HG02759 (cell line): Measurements from ENCODE around the gene HMGXB3.

Experiments
- ATAC-seq: cut with Tn5 transposase; IDR thresholded peaks from one replicate; pipeline ENCODE4 v1.9.1; 2021; ENCODE audit warnings: mild to moderate bottlenecking, moderate library complexity; ENCODE audit not compliant: unreplicated experiment

The HMGXB3 gene, protein sequence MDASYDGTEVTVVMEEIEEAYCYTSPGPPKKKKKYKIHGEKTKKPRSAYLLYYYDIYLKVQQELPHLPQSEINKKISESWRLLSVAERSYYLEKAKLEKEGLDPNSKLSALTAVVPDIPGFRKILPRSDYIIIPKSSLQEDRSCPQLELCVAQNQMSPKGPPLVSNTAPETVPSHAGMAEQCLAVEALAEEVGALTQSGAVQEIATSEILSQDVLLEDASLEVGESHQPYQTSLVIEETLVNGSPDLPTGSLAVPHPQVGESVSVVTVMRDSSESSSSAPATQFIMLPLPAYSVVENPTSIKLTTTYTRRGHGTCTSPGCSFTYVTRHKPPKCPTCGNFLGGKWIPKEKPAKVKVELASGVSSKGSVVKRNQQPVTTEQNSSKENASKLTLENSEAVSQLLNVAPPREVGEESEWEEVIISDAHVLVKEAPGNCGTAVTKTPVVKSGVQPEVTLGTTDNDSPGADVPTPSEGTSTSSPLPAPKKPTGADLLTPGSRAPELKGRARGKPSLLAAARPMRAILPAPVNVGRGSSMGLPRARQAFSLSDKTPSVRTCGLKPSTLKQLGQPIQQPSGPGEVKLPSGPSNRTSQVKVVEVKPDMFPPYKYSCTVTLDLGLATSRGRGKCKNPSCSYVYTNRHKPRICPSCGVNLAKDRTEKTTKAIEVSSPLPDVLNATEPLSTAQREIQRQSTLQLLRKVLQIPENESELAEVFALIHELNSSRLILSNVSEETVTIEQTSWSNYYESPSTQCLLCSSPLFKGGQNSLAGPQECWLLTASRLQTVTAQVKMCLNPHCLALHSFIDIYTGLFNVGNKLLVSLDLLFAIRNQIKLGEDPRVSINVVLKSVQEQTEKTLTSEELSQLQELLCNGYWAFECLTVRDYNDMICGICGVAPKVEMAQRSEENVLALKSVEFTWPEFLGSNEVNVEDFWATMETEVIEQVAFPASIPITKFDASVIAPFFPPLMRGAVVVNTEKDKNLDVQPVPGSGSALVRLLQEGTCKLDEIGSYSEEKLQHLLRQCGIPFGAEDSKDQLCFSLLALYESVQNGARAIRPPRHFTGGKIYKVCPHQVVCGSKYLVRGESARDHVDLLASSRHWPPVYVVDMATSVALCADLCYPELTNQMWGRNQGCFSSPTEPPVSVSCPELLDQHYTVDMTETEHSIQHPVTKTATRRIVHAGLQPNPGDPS (N-terminal part only)

DNA sequence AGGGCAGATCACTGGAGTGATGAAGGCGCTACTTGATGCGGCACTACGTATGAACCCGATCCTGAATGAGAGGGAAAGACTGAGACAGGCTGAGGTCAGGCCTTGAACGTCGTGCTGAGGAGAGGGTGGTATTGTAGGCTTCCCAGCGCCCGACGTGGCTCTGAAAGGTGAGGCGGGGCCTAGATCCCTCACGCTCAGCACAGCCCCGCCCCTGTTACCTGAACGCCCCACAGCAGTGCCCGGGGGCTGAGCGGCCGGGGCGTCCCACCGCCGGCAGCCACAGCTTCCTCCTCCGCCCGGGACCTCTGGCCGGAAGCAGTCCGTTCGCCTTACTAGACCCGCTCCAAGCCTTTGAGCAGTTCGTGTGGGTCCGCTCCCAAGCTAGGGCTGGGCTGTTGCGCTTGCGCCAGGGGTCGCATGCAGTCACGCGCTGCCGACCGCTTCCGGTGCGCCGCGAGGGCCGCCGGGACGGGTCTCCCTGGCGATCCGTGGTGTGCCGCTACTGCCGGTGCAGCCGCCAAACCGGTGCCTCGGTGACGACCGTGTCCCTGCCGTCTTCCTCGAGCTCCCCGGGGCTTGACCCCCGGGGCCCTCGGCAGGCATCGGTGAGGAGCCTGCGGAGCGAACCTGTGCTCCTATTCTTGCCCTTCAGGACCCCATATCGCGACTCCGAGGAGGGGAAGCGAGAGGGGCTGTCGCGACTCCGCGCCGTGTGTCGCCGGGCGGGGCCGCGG lies at the start of gene HMGXB3, which contains the start of gene TIGD6:
Gene HMGXB3 (plus strand): TSS at position 484 of the 734 bp plus-strand sequence. CDS start 4,114 bp downstream, outside the sequence.
Gene TIGD6 (minus strand): TSS at position 399 of the 734 bp plus-strand sequence. CDS start 4,306 bp downstream, outside the sequence.
- ATAC-seq, result peak; percentile 89

DNA sequence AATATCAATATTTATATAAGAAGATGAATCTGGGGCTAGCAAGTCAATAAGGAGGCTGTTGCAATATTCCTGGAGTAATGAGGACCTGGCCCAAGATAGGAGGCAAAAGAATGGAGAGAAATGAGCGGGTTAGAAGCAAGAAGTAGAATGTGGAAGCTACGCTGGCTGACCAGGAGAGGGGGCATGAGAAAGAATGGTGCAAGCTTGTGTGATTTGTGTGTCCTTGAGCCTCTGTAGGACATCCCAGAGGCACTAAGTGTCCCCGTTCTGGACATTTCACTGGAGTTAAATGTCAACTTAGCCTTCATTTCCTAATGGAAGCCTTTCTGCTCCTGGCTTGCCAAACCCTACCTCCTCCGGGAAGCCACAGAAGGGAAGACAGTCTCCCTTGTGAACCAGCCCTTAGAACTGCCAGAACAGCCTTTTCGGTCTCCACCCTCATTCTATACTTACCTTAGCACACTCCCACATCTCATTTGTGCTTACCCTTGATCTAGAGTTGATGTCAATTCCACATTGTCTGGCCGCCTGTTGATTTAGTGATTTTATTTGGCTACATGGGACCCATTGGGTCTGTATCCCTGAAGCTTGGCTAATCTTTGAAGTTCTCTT lies 49.3 kb upstream of the HMGXB3 start:
- no peak for ATAC-seq

DNA sequence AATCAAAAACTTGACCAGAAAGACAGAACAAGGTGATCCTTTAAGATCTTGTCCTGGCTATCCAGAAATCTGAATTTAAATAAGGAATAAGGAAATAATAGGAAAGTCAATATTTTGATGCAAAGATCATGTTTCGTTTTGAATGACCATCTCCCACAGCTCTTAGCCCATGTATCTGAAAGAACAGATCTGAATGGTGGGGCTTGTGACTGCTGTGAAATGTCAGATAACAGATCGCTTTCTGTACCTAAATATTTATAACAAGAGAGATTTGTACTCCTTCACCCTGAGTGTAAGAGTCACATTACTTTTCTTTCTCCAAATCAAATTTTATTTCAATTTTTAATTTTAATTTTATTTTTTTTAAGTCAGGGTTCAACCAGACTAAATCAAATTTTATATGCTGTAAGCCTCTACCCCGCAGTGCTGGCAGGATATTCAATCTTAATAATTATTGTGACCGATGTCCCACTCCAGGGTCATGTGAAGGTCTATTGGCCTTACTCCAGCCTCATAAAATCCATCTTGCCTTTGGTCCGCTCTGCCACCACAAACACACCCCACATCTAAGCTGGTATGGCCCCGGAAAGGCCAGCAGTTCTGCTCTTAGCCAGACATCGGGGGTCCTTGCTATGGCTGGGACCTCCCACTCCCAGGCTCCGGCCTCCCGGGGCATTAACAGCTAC lies 47.0 kb upstream of the HMGXB3 start:
- no peak for ATAC-seq

DNA sequence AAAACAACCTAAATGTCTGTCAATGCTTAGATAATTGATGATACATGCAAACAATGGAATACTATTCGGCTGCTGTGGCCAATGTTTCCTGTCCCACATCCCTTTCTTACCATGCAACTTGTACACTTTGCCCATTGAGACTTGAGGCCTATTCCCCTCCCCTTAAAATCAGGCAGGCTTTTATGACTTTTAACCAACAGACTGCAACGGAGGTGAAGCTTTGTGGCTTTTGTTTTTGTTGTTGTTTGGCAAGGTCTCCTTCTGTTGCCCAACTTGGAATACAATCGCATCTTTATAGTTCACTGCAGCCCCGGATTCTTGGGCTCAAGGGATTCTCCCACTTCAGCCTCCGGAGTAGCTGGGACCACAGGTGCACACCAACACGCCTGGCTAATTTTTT lies 45.7 kb upstream of the HMGXB3 start:
- no peak for ATAC-seq

- no peak for ATAC-seq
These were observed 43.9 kb upstream of the HMGXB3 start for GRCh38 chr5:149956685-149957084.

GRCh38 chr5:149957855-149958254 lies 42.7 kb upstream of the HMGXB3 start:
- ATAC-seq, result no peak

GRCh38 chr5:149959406-149960236 lies 40.9 kb upstream of the HMGXB3 start:
- no peak for ATAC-seq

GRCh38 chr5:149960272-149961185 lies 40.0 kb upstream of the HMGXB3 start, which contains the start of gene SLC26A2:
TSS of gene SLC26A2 (plus strand) at chr5:149960758. CDS start at chr5:149977653, 16,895 bp downstream.
- peak; percentile 99 for ATAC-seq

DNA sequence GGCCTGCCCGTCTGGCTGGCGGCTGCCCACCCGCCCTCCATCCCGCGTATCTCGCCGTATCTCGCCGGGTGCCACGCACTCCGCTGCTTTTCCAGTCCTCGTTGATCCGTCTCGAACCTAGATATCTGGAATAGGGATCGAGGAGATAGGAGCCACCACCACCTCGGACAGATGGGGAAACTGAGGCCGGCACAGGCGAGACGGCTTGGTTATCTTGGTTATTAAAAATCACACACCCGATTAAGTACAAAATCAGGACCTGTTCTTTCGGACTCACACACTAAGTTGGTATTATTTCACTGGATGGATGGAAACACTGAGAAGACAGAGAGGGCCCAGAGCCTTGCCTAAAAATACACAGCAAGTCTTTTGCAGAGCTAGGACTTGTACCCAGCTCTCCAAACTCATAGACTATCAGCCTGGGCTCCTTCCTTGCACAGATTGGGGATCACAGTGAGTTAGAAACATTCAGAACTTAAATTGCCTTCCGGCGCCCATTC lies 39.3 kb upstream of the HMGXB3 start:
- ATAC-seq, result no peak

GRCh38 chr5:149961957-149962409 lies 38.6 kb upstream of the HMGXB3 start:
- ATAC-seq, result no peak

DNA sequence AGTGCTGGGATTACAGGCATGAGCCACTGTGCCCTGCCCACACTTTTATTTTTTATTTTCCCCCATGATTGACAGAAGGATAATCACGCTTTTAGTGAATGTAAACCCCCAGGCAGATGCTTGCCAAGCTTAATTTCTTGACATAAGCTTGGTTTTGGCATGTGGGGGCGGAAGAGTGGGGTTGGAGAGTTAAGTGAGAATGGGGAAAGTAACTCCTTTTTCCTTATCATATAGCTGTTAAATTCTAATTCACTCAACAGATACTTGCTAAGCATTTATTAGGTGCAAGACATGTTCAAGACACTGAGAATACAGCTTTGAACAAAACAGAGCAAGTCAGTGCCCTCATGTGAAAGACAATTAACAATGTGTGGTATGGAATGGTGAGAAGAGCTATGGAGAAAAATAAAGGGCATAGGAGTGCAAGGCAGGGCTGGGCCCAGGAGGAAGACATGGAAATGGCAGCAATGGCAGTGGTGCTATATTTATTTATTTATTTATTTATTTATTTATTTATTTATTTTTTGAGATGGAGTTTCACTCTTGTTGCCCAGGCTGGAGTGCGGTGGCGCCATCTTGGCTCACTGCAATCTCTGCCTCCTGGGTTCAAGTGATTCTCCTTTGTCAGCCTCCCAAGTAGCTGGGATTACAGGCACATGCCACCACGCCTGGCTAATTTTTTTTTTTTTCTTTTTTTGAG lies 37.8 kb upstream of the HMGXB3 start:
- ATAC-seq, result no peak

GRCh38 chr5:149963729-149964128 lies 36.8 kb upstream of the HMGXB3 start:
- no peak for ATAC-seq

DNA sequence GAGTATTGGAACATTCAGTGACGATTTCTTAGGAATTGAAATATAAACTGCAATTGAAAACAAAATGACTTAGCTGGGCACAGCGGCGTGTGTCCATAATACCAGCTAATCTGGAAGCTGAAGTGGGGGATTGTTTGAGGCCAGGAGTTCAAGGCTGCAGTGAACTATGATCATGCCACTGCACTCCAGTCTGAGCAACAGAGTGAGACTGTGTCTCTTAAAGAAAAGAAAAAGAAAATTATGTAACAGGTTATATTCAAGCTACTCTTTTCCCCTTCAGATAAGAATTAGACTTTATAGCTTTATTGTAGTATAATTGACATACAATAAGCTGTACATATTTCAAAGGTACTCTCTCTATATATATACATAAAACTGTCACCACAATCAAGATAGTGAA lies 33.6 kb upstream of the HMGXB3 start:
- no peak for ATAC-seq

DNA sequence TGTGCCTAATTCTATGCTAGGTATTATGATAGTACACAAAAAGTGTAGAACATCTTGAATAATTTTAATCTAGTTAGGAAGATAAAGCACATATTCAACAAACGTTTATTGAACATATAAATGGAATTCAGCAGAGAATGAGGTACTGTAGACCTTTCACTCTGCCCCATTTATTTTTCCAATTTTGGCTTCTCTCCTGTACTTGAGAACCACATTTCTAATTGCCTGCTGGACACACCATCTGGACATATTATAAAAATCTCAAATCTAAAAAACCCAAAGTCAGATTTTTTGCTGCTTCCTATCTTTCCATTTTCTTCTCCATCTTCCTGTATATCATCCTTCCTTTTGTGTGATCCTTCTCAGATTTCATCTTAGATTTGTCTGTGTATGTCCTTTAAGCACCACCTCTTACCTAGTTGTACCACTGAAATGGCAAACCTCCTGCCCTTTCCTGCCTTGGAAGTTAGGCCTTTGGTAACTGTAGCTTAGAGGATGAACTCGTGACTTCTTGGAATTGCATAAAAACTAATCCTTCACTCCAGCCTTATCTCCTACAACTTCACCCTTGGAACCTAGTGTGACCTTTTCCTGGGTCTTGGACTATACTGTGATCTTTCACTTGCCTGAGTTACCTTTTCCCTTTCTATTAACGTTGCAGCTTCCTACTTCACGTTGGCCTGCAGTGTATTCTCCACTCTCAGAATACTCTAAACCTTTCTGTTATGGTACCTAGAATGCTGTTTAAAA lies 31.2 kb upstream of the HMGXB3 start:
- ATAC-seq, result no peak

- ATAC-seq, result no peak
These were observed 25.1 kb upstream of the HMGXB3 start for GRCh38 chr5:149975409-149975808.

DNA sequence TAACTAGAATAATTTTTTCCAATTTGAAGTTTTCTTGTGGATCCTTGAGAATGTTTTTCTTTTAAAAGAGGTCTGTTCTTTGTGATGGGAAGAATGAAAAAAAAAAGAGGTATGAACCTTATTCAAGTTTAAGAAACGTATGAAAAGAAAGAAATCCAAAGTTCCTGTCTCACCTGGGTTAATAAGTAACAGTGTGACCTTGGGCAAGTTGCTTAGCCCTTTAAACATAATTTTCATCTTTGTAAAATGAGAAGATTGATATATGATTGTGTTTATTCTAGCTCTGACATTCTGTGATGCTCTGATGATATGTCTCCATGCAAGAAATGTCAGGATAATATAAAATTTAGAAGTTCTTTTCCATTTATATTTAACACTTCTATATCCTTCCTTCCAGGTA lies 20.6 kb upstream of the HMGXB3 start:
- no peak for ATAC-seq
